ENCODE results near the gene PELI2.

GRCh38 chr14:56241461-56241860 lies 123.2 kb downstream of the PELI2 start:
- no peak for TF ChIP-seq CREB5 (CRISPR knock-in tag; IDR thresholded peaks at IDR 0.05; ENCODE audit: low read depth)
- no peak for TF ChIP-seq RARB (CRISPR knock-in tag; IDR thresholded peaks at IDR 0.05)
- TF ChIP-seq ZNF565 (CRISPR knock-in tag; conservative IDR thresholded peaks at IDR 0.05; ENCODE audit: low read depth) = no peak
- TF ChIP-seq ZFP30 (CRISPR knock-in tag; IDR thresholded peaks at IDR 0.05) = no peak
- TF ChIP-seq GLIS3 (CRISPR knock-in tag; IDR thresholded peaks at IDR 0.05) = no peak
- no peak for TF ChIP-seq BACH2 (CRISPR knock-in tag; IDR thresholded peaks at IDR 0.05; ENCODE audit: borderline replicate concordance)
- TF ChIP-seq ISL1 (CRISPR knock-in tag; IDR thresholded peaks at IDR 0.05) = no peak
- no peak for TF ChIP-seq ARNTL (CRISPR knock-in tag; IDR thresholded peaks at IDR 0.05; ENCODE audit: borderline replicate concordance, low read depth)
- TF ChIP-seq POU6F1 (CRISPR knock-in tag; IDR thresholded peaks at IDR 0.05; ENCODE audit: borderline replicate concordance, low read depth) = no peak
- TF ChIP-seq SNAI2 (CRISPR knock-in tag; IDR thresholded peaks at IDR 0.05) = no peak
- no peak for TF ChIP-seq ESRRG (CRISPR knock-in tag; IDR thresholded peaks at IDR 0.05)
- TF ChIP-seq, protein P1, sequence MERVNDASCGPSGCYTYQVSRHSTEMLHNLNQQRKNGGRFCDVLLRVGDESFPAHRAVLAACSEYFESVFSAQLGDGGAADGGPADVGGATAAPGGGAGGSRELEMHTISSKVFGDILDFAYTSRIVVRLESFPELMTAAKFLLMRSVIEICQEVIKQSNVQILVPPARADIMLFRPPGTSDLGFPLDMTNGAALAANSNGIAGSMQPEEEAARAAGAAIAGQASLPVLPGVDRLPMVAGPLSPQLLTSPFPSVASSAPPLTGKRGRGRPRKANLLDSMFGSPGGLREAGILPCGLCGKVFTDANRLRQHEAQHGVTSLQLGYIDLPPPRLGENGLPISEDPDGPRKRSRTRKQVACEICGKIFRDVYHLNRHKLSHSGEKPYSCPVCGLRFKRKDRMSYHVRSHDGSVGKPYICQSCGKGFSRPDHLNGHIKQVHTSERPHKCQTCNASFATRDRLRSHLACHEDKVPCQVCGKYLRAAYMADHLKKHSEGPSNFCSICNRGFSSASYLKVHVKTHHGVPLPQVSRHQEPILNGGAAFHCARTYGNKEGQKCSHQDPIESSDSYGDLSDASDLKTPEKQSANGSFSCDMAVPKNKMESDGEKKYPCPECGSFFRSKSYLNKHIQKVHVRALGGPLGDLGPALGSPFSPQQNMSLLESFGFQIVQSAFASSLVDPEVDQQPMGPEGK (CRISPR knock-in tag; IDR thresholded peaks at IDR 0.05; ENCODE audit: borderline replicate concordance) = no peak

Data from SK-N-SH treated with all-trans-retinoic acid at 6 μM for 48 hours (cell line).